Neural progenitor cell (in vitro differentiated cells): ENCODE data around the gene ERICH6.

Experiments
- EZH2 ChIP-seq: fragments of 200-600 bp; sonication (generic); IDR thresholded peaks from 2 replicates; pipeline ENCODE4 v1.6.1; 2017; ENCODE audit warnings: antibody characterized with exemption, mild to moderate bottlenecking, moderate library complexity
- EZH2phosphoT487 ChIP-seq: fragments of 200-600 bp; sonication (generic); IDR thresholded peaks from 2 replicates; pipeline ENCODE4 v1.6.1; 2017; ENCODE audit warnings: antibody characterized with exemption
- TF ChIP-seq, protein P1 (sequence below): fragments of 200-600 bp; sonication (generic); IDR thresholded peaks from 2 replicates; pipeline ENCODE4 v1.5.1; 2017; ENCODE audit warnings: antibody characterized with exemption, mild to moderate bottlenecking

DNA sequence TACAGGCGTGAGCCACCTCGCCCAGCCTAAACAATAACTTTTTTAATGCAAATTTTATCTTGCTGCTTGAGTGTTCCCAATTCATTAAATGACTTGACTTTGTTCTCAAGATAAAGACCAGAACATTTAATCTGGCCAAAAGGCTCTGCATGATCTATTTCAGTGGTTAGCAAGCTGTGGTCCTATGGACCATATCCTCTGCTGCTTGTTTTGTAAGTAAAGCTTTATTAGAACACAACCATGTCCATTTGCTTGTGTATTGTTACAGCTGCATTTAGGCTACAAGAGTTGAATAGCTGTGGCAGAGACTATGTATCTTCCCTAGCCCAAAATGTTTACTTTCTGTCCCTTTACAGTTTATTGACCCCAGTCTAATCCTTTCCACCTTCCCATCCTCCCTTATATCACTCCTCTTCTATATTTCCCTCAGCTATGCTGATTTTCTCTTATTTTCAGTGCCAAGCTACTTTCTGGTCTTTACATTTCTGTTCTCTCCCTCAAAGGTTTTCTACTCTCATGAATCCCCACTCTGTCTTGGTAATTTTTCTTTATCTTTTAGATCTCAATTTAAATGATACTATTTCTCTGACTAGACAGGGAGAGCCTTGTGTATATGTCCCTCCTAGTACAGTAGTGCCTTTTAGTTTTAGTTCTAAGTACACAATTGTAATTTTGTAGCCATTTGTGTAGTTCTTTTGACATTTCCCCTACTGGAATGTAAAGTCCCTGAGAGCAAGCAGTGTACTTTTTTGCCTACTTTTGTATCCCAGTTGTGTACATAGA lies 77.4 kb downstream of the ERICH6 start:
- TF ChIP-seq EZH2phosphoT487, result no peak
- TF ChIP-seq, protein P1, sequence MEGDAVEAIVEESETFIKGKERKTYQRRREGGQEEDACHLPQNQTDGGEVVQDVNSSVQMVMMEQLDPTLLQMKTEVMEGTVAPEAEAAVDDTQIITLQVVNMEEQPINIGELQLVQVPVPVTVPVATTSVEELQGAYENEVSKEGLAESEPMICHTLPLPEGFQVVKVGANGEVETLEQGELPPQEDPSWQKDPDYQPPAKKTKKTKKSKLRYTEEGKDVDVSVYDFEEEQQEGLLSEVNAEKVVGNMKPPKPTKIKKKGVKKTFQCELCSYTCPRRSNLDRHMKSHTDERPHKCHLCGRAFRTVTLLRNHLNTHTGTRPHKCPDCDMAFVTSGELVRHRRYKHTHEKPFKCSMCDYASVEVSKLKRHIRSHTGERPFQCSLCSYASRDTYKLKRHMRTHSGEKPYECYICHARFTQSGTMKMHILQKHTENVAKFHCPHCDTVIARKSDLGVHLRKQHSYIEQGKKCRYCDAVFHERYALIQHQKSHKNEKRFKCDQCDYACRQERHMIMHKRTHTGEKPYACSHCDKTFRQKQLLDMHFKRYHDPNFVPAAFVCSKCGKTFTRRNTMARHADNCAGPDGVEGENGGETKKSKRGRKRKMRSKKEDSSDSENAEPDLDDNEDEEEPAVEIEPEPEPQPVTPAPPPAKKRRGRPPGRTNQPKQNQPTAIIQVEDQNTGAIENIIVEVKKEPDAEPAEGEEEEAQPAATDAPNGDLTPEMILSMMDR, result no peak
- no peak for TF ChIP-seq EZH2
